Right atrium auricular region (tissue), 2 donors: ENCODE measurements around the gene MACROH2A1. TPM values are rescaled to one million over a fixed set of nuclear protein-coding genes. Genes with fewer than 3 reads are reported as not detected.

ENCODE experiments used
- DNase-seq: peaks from one replicate; pipeline ENCODE4 v3.0.0-alpha.2; 2019; ENCODE audit warnings: low spot score
- H3K27ac ChIP-seq, 2 donors: fragments of 200-600 bp; sonication (generic); 1 replicate in 1 of 2; 2 replicates in 1 of 2; pipeline ENCODE4 v1.5.1; 2016 to 2019
- H3K27me3 ChIP-seq, 2 donors: fragments of 200-600 bp; sonication (generic); one replicate each; pipeline versions ENCODE4 v1.5.1 to v1.6.0; 2017 to 2019
- H3K36me3 ChIP-seq: fragments of 200-600 bp; sonication (generic); one replicate; pipeline ENCODE4 v1.5.1; 2016
- H3K4me1 ChIP-seq, 2 donors: fragments of 200-600 bp; sonication (generic); one replicate each; pipeline versions ENCODE4 v1.5.1 to v1.6.0; 2017 to 2019
- H3K4me3 ChIP-seq, 2 donors: fragments of 200-600 bp; sonication (generic); 1 replicate in 1 of 2; 2 replicates in 1 of 2; pipeline ENCODE4 v1.5.1; 2017 to 2019; ENCODE audit warnings: mild to moderate bottlenecking in 1 of 2, moderate library complexity in 1 of 2
- H3K9me3 ChIP-seq, 2 donors: fragments of 200-600 bp; sonication (generic); one replicate each; pipeline ENCODE4 v1.5.1; 2019
- CTCF ChIP-seq, 2 donors: fragments of 200-600 bp; sonication (generic); IDR thresholded peaks; one replicate each; pipeline ENCODE4 v1.5.1; 2019; ENCODE audit warnings: antibody characterized with exemption in 2 of 2
- total RNA-seq, 2 donors: library from RNA; depleted of rRNA; stranded (reverse); fragments of >200 nt; gene quantifications; one replicate each; pipeline ENCODE4 v1.1.0, GENCODE V29; 2016

Gene MACROH2A1
- total RNA-seq, 2 donors from 2014 or later, result 149 to 179 TPM

GRCh38 chr5:135437796-135438560 lies 38.9 kb upstream of the MACROH2A1 start:
- H3K4me3 ChIP-seq, result no peak overlapping the region
- no peak overlapping the region for H3K27ac ChIP-seq
- H3K27me3 ChIP-seq, result no peaks in the 10 kb centered on the region
- no peak for TF ChIP-seq CTCF (IDR thresholded peaks at IDR 0.05)
- H3K36me3 ChIP-seq, result no peaks in the 10 kb centered on the region
- DNase-seq, result no peak
- H3K9me3 ChIP-seq, result no peaks in the 10 kb centered on the region
- H3K4me1 ChIP-seq, result peaks cover 0 to 31% of the 10 kb centered on the region in 2 donors

GRCh38 chr5:135437422-135437795 lies 38.4 kb upstream of the MACROH2A1 start:
- H3K9me3 ChIP-seq, result no peaks in the 10 kb centered on the region
- no peak overlapping the region for H3K27ac ChIP-seq
- DNase-seq, result no peak
- H3K36me3 ChIP-seq, result no peaks in the 10 kb centered on the region
- H3K27me3 ChIP-seq, result no peaks in the 10 kb centered on the region
- peaks cover 0 to 31% of the 10 kb centered on the region in 2 donors for H3K4me1 ChIP-seq
- TF ChIP-seq CTCF (IDR thresholded peaks at IDR 0.05), result no peak
- no peak overlapping the region for H3K4me3 ChIP-seq

- H3K27ac ChIP-seq, result no peak overlapping the region
- no peaks in the 10 kb centered on the region for H3K9me3 ChIP-seq
- H3K4me3 ChIP-seq, result no peak overlapping the region
- TF ChIP-seq CTCF (IDR thresholded peaks at IDR 0.05), result no peak
- no peaks in the 10 kb centered on the region for H3K27me3 ChIP-seq
- peaks cover 0 to 31% of the 10 kb centered on the region in 2 donors for H3K4me1 ChIP-seq
- no peak for DNase-seq
- no peaks in the 10 kb centered on the region for H3K36me3 ChIP-seq
These were observed 38.0 kb upstream of the MACROH2A1 start for GRCh38 chr5:135436951-135437418.

- no peak for DNase-seq
- Histone ChIP-seq H3K4me3 (no peak overlapping the region), H3K27me3 (no peaks in the 10 kb centered on the region), H3K4me1 (peaks cover 0 to 26% of the 10 kb centered on the region in 2 donors), H3K36me3 (no peaks in the 10 kb centered on the region), H3K9me3 (no peaks in the 10 kb centered on the region), H3K27ac (no peak overlapping the region)
- no peak for TF ChIP-seq CTCF (IDR thresholded peaks at IDR 0.05)
These were observed 36.7 kb upstream of the MACROH2A1 start for GRCh38 chr5:135435467-135436330.

- H3K27me3 ChIP-seq, result no peaks in the 10 kb centered on the region
- no peak overlapping the region for H3K4me3 ChIP-seq
- H3K4me1 ChIP-seq, result peaks cover 0 to 30% of the 10 kb centered on the region in 2 donors
- TF ChIP-seq CTCF (IDR thresholded peaks at IDR 0.05), result no peak
- H3K36me3 ChIP-seq, result no peaks in the 10 kb centered on the region
- no peaks in the 10 kb centered on the region for H3K9me3 ChIP-seq
- DNase-seq, result no peak
- no peak overlapping the region for H3K27ac ChIP-seq
These were observed 35.8 kb upstream of the MACROH2A1 start for GRCh38 chr5:135434591-135435466.
